Mesendoderm (in vitro differentiated cells): ENCODE results near the gene OSBPL8.

Experiments used
- DNase-seq: peaks from one replicate; pipeline ENCODE4 v3.0.0; 2013
- H2AK5ac ChIP-seq: 2 replicates; pipeline ENCODE4 v1.6.1; 2013; ENCODE audit warnings: low read length, inconsistent platforms
- H2BK120ac ChIP-seq: 2 replicates; pipeline ENCODE4 v1.6.1; 2013; ENCODE audit warnings: low read depth, mild to moderate bottlenecking, low read length, moderate library complexity, mixed read lengths
- H2BK15ac ChIP-seq: replicated peaks from 2 replicates; pipeline ENCODE4 v1.6.1; 2013; ENCODE audit warnings: low read depth, mild to moderate bottlenecking, moderate library complexity
- H2BK5ac ChIP-seq: 2 replicates; pipeline ENCODE4 v1.6.1; 2013; ENCODE audit warnings: low read length, inconsistent platforms
- H3K18ac ChIP-seq: 2 replicates; pipeline ENCODE4 v1.6.1; 2013; ENCODE audit warnings: mild to moderate bottlenecking, low read length, mixed read lengths
- H3K23ac ChIP-seq: one replicate; pipeline ENCODE4 v1.6.1; 2013; ENCODE audit warnings: low read length
- H3K27ac ChIP-seq: 2 replicates; pipeline ENCODE4 v1.5.1; 2013; ENCODE audit warnings: low read depth, mild to moderate bottlenecking, inconsistent platforms, low read length, moderate library complexity
- H3K27me3 ChIP-seq: 2 replicates; pipeline ENCODE4 v1.6.1; 2013; ENCODE audit warnings: low read length, control low read depth, mild to moderate bottlenecking, inconsistent platforms; ENCODE audit not compliant: insufficient read depth, poor library complexity
- H3K36me3 ChIP-seq: 2 replicates; pipeline ENCODE4 v1.6.1; 2013; ENCODE audit warnings: low read length, inconsistent platforms; ENCODE audit not compliant: control insufficient read depth, insufficient read depth
- H3K4ac ChIP-seq: one replicate; pipeline ENCODE4 v1.6.1; 2013; ENCODE audit warnings: low read depth, mild to moderate bottlenecking, low read length, moderate library complexity
- H3K4me1 ChIP-seq: 2 replicates; pipeline ENCODE4 v1.6.1; 2013; ENCODE audit warnings: low read depth, low read length, inconsistent platforms; ENCODE audit not compliant: control insufficient read depth
- H3K4me2 ChIP-seq: 2 replicates; pipeline ENCODE4 v1.6.1; 2013; ENCODE audit warnings: low read length
- H3K4me3 ChIP-seq: 2 replicates; pipeline ENCODE4 v1.5.1; 2013; ENCODE audit warnings: mild to moderate bottlenecking, low read length
- H3K56ac ChIP-seq: one replicate; pipeline ENCODE4 v1.6.1; 2013; ENCODE audit warnings: low read length
- H3K79me1 ChIP-seq: 2 replicates; pipeline ENCODE4 v1.6.1; 2013; ENCODE audit warnings: low read length, inconsistent platforms
- H3K79me2 ChIP-seq: 2 replicates; pipeline ENCODE4 v1.6.1; 2013; ENCODE audit warnings: mild to moderate bottlenecking, low read length; ENCODE audit not compliant: control insufficient read depth, insufficient read depth
- H3K9ac ChIP-seq: 2 replicates; pipeline ENCODE4 v1.6.1; 2013; ENCODE audit warnings: low read length, inconsistent platforms
- H4K5ac ChIP-seq: one replicate; pipeline ENCODE4 v1.6.1; 2013; ENCODE audit warnings: low read length
- H4K8ac ChIP-seq: one replicate; pipeline ENCODE4 v1.6.1; 2013; ENCODE audit warnings: low read depth, mild to moderate bottlenecking, control low read depth, low read length, moderate library complexity
- WGBS: extraction: QIAGEN DNeasy Blood & Tissue Kit; methylation state at CpG from one replicate; pipeline ENCODE4 v1.1.7; 2013; ENCODE audit warnings: low lambda C conversion rate, missing lambda C conversion rate; ENCODE audit not compliant: insufficient coverage; ENCODE audit errors: extremely low coverage; 5-methylcytosine and 5-hydroxymethylcytosine counted together

Gene OSBPL8

DNA sequence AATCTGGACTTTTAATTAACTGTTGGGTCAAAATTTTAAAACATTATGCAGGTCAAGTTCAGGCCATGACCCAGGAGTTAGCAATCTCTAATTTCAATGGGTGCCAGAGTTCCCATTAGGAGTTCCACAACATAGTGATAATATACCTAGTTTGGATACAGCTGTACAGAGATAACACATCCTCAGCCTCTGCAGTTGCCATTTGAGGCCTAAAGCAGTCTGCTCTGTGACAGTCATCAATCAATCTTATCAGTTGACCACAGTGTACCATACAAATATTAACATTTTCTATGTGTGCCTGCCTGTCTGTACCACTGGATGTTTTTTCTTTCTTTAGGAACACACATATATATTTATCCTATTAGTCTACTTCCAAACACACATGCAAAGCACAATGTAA is 157.3 kb downstream of the OSBPL8 start:
- Histone ChIP-seq H3K9ac (no peak overlapping the region), H4K8ac (no peak overlapping the region), H2BK5ac (no peak overlapping the region), H3K18ac (no peak overlapping the region), H2BK15ac (no peak overlapping the region), H3K4ac (no peak overlapping the region), H2BK120ac (no peak overlapping the region), H2AK5ac (no peak overlapping the region), H3K23ac (no peak overlapping the region), H3K79me2 (no peaks in the 10 kb centered on the region), H3K4me2 (no peak overlapping the region), H3K4me1 (no peaks in the 10 kb centered on the region), H3K56ac (no peak overlapping the region), H3K36me3 (no peaks in the 10 kb centered on the region), H3K27me3 (no peaks in the 10 kb centered on the region), H3K4me3 (no peak overlapping the region), H4K5ac (no peak overlapping the region), H3K79me1 (no peaks in the 10 kb centered on the region), H3K27ac (no peak overlapping the region)
- no peak for DNase-seq

GRCh38 chr12:76400136-76400535 is 159.4 kb downstream of the OSBPL8 start:
- DNase-seq, result no peak
- Histone ChIP-seq H2AK5ac (no peak overlapping the region), H3K79me2 (no peaks in the 10 kb centered on the region), H3K27me3 (no peaks in the 10 kb centered on the region), H3K9ac (no peak overlapping the region), H4K8ac (no peak overlapping the region), H2BK15ac (no peak overlapping the region), H3K23ac (no peak overlapping the region), H3K18ac (no peak overlapping the region), H3K56ac (no peak overlapping the region), H4K5ac (no peak overlapping the region), H3K4me3 (no peak overlapping the region), H3K4me1 (no peaks in the 10 kb centered on the region), H3K36me3 (no peaks in the 10 kb centered on the region), H3K4me2 (no peak overlapping the region), H2BK120ac (no peak overlapping the region), H3K4ac (no peak overlapping the region), H3K27ac (no peak overlapping the region), H2BK5ac (no peak overlapping the region), H3K79me1 (no peaks in the 10 kb centered on the region)
- WGBS, result no CpG with 5 or more reads among the region's 2 CpGs

GRCh38 chr12:76399040-76399439 is 160.5 kb downstream of the OSBPL8 start:
- H3K18ac ChIP-seq, result no peak overlapping the region
- H3K4ac ChIP-seq, result no peak overlapping the region
- no peak overlapping the region for H3K4me3 ChIP-seq
- H3K36me3 ChIP-seq, result no peaks in the 10 kb centered on the region
- WGBS, result no CpG with 5 or more reads among the region's 2 CpGs
- no peaks in the 10 kb centered on the region for H3K27me3 ChIP-seq
- H3K56ac ChIP-seq, result no peak overlapping the region
- H2AK5ac ChIP-seq, result no peak overlapping the region
- H2BK15ac ChIP-seq, result no peak overlapping the region
- H2BK5ac ChIP-seq, result no peak overlapping the region
- H3K4me2 ChIP-seq, result no peak overlapping the region
- no peak overlapping the region for H2BK120ac ChIP-seq
- no peak overlapping the region for H3K27ac ChIP-seq
- no peak overlapping the region for H3K9ac ChIP-seq
- H3K79me1 ChIP-seq, result no peaks in the 10 kb centered on the region
- no peaks in the 10 kb centered on the region for H3K79me2 ChIP-seq
- H4K8ac ChIP-seq, result no peak overlapping the region
- H3K4me1 ChIP-seq, result no peaks in the 10 kb centered on the region
- no peak overlapping the region for H4K5ac ChIP-seq
- H3K23ac ChIP-seq, result no peak overlapping the region
- no peak for DNase-seq

- no peak overlapping the region for H2BK5ac ChIP-seq
- H2BK15ac ChIP-seq, result no peak overlapping the region
- no peaks in the 10 kb centered on the region for H3K27me3 ChIP-seq
- H2BK120ac ChIP-seq, result no peak overlapping the region
- H3K27ac ChIP-seq, result no peak overlapping the region
- DNase-seq, result no peak
- H2AK5ac ChIP-seq, result no peak overlapping the region
- no peak overlapping the region for H3K56ac ChIP-seq
- no peaks in the 10 kb centered on the region for H3K79me1 ChIP-seq
- no peak overlapping the region for H3K4me3 ChIP-seq
- H3K4ac ChIP-seq, result no peak overlapping the region
- no peaks in the 10 kb centered on the region for H3K79me2 ChIP-seq
- H3K9ac ChIP-seq, result no peak overlapping the region
- no peak overlapping the region for H3K18ac ChIP-seq
- H3K4me1 ChIP-seq, result no peaks in the 10 kb centered on the region
- no peak overlapping the region for H3K4me2 ChIP-seq
- H3K36me3 ChIP-seq, result no peaks in the 10 kb centered on the region
- H4K5ac ChIP-seq, result no peak overlapping the region
- no peak overlapping the region for H3K23ac ChIP-seq
- no peak overlapping the region for H4K8ac ChIP-seq
Measured at GRCh38 chr12:76398106-76398505, 161.5 kb downstream of the OSBPL8 start.

DNA sequence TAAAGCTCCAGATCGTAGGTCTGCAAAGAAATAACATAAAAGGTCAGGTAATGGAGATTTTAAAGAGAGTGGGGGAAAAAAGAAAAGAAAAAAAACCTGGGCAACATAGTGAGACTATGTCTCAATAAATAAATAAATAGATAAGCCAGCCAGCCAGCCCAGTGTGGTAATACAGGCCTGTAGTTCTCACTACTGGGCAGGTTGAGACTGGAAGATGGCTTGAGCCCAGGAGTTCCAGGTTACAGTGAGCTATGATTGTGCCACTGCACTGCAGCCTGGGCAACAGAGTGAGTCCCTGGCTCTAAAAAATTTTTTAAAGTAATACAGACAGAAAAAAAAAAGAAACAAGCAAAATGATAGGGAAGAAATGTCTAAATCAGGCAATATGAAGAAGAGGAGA is 168.1 kb downstream of the OSBPL8 start:
- H3K23ac ChIP-seq, result no peak overlapping the region
- H3K36me3 ChIP-seq, result no peaks in the 10 kb centered on the region
- no peak overlapping the region for H3K4me3 ChIP-seq
- no peak overlapping the region for H3K56ac ChIP-seq
- no peak overlapping the region for H4K5ac ChIP-seq
- no peaks in the 10 kb centered on the region for H3K79me2 ChIP-seq
- no peak for DNase-seq
- no peaks in the 10 kb centered on the region for H3K27me3 ChIP-seq
- no peak overlapping the region for H3K27ac ChIP-seq
- H4K8ac ChIP-seq, result no peak overlapping the region
- H2BK5ac ChIP-seq, result no peak overlapping the region
- no peaks in the 10 kb centered on the region for H3K4me1 ChIP-seq
- H3K18ac ChIP-seq, result no peak overlapping the region
- no peak overlapping the region for H2BK120ac ChIP-seq
- no peak overlapping the region for H3K4me2 ChIP-seq
- no peak overlapping the region for H3K9ac ChIP-seq
- no peak overlapping the region for H3K4ac ChIP-seq
- H3K79me1 ChIP-seq, result no peaks in the 10 kb centered on the region
- no peak overlapping the region for H2BK15ac ChIP-seq
- H2AK5ac ChIP-seq, result no peak overlapping the region
- no CpG with 5 or more reads among the region's 1 CpG for whole genome bisulfite sequencing

GRCh38 chr12:76387614-76388013 is 172.0 kb downstream of the OSBPL8 start:
- no peak overlapping the region for H3K4ac ChIP-seq
- no peaks in the 10 kb centered on the region for H3K36me3 ChIP-seq
- no peak overlapping the region for H3K56ac ChIP-seq
- H3K4me2 ChIP-seq, result no peak overlapping the region
- no peak for DNase-seq
- H3K27ac ChIP-seq, result no peak overlapping the region
- H3K4me1 ChIP-seq, result no peaks in the 10 kb centered on the region
- WGBS, result no CpG with 5 or more reads among the region's 2 CpGs
- H3K4me3 ChIP-seq, result no peak overlapping the region
- H2BK15ac ChIP-seq, result no peak overlapping the region
- H4K8ac ChIP-seq, result no peak overlapping the region
- H3K23ac ChIP-seq, result no peak overlapping the region
- no peak overlapping the region for H2BK5ac ChIP-seq
- no peaks in the 10 kb centered on the region for H3K27me3 ChIP-seq
- H3K18ac ChIP-seq, result no peak overlapping the region
- no peak overlapping the region for H4K5ac ChIP-seq
- no peaks in the 10 kb centered on the region for H3K79me2 ChIP-seq
- no peak overlapping the region for H2BK120ac ChIP-seq
- no peak overlapping the region for H3K9ac ChIP-seq
- H3K79me1 ChIP-seq, result no peaks in the 10 kb centered on the region
- H2AK5ac ChIP-seq, result no peak overlapping the region
